GM19035 (cell line): ENCODE results near the gene AKAP17A.
"Not testable (repeated sequence)": the region's sequence is repeated elsewhere in the genome, so short reads cannot be mapped to it uniquely, and the experiment has no call there.

ENCODE experiments used
- ATAC-seq: cut with Tn5 transposase; IDR thresholded peaks from one replicate; pipeline ENCODE4 v1.9.1; 2021; ENCODE audit not compliant: unreplicated experiment

Gene AKAP17A, protein sequence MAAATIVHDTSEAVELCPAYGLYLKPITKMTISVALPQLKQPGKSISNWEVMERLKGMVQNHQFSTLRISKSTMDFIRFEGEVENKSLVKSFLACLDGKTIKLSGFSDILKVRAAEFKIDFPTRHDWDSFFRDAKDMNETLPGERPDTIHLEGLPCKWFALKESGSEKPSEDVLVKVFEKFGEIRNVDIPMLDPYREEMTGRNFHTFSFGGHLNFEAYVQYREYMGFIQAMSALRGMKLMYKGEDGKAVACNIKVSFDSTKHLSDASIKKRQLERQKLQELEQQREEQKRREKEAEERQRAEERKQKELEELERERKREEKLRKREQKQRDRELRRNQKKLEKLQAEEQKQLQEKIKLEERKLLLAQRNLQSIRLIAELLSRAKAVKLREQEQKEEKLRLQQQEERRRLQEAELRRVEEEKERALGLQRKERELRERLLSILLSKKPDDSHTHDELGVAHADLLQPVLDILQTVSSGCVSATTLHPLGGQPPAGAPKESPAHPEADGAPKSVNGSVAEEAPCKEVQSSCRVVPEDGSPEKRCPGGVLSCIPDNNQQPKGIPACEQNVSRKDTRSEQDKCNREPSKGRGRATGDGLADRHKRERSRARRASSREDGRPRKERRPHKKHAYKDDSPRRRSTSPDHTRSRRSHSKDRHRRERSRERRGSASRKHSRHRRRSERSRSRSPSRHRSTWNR

DNA sequence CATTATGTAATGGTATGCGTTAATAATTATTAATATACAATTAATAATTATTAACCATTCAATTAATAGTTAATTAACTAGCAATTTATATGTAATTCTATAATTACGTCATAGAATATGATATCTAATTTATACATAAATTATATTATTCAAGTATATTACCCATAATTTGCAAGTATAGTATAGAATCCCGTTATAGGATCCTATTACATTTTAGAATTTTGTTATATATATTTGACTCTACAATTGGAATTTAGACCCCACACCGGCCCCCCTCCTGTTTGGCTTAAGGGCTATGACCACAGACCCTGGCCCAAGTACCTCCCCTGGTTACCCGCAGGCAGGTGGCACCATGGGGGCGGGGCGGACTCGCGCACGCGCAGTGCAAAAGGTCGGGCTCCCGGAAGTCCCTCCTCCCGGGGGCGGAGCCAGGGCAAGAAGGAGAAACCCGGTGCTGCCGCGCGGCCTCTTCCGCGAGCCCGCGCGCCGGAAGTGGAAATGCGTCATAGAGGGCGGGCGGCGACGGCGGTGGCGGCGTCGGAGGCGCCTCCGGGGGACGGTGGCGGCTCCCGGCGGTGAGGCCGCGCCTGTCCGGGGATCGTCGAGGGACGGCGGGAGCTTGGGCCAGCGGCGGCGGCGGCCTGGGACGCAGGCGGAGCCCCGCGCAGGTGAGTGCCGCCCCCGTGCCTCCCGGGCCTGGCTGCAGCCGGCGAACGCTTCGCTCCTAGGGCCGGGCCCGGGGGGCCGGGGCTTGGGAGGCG is at the start of gene AKAP17A:
AKAP17A (plus strand) TSS at position 503 of the 761 bp plus-strand sequence. CDS start 1,859 bp downstream, outside the sequence.
- peak; percentile 79 for ATAC-seq

DNA sequence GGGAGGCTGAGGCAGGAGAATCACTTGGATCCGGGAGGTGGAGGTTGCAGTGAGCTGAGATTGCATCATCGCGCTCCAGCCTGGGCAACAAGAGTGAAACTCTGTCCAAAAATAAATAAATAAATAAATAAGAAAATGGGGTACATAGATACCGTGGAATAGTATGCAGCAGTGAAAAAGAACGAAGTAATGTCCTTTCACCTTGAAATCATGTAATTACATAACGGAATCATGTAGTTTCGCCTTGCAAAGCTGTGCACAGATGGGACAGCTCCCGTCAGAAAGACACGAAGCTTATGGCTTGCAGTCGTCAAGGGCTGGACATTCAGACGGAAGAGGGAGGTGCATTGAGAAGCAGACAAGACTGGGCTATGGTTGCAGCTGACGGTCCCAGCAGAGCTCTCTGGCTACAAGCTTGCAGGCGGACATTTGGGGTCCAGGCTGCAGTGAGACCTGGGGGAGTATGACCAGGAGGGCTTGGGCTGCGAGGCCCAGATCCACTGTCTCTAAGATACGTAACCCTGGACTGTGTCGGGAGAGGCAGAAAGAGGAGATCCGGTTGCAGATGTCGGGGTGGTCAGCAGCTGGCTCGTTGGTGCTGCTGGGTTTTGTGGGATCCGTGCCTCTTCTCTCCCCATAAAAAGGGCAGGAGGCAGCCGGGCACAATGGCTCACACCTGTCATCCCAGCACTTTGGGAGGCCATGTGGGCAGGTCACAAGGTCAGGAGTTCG is 48.2 kb upstream of the AKAP17A start:
- ATAC-seq = no peak

- ATAC-seq = no peak
Measured at GRCh38 chrX:1545776-1546408, 45.5 kb upstream of the AKAP17A start.

- no peak for ATAC-seq
Measured at GRCh38 chrX:1546691-1547251, 44.6 kb upstream of the AKAP17A start.

DNA sequence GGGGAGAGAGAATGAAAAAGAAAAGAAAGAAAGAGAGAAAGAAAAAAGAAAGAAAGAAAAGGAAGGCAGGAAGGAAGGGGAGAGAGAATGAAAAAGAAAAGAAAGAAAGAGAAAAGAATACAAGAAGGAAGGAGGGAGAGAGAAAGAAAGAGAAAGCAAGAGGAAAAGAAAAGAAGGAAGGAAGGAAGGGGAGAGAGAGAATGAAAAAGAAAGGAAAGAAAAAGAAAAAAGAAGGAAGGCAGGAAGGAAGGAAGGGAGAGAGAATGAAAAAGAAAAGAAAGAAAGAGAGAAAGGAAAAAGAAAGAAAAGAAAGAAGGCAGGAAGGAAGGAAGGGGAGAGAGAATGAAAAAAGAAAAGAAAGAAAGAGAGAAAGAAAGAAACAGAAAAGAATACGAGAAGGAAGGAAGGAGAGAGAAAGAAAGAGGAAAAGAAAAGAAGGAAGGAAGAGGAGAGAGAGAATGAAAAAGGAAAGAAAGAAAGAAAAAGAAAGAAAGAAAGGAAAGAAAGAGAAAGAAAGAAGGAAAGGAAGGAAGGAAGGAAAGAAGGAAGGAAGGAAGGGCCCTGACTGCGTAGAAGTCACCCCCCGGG is 39.4 kb upstream of the AKAP17A start:
- no peak for ATAC-seq

GRCh38 chrX:1554469-1555210 is 36.8 kb upstream of the AKAP17A start:
- ATAC-seq = no peak

DNA sequence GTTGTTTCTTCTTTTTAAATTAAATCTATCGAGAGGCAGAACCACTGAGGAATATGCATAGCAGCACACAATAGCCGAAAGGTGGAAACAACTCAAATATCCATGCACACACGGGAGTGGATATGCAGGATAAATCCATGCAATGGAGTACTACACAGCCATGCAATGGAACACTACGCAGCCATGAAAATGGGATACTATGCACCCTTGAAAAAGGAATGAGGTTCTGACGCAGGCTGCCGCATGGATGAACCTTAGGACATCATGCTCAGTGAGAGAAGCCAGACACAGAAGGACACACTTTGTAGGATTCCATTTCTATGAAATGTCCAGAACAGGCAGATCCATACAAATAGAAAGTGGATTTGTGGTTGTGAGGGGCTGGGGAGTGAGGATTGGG is 36.0 kb upstream of the AKAP17A start:
- ATAC-seq = no peak

DNA sequence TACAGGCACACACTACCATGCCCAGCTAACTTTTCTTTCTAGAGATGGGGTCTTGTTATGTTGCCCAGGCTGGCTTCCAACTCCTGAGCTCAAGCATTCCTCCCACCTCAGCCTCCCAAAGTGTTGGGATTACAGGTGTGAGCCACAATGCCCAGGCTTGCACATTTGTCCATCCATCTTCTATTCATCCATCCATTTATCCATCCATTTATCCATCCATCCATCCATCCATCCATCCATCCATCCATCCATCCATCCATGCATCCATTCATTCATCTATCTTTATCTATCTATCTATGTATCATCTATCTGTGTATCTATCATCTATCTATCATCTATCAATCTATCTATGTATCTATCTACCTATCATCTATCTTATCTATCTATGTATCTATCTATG is 34.0 kb upstream of the AKAP17A start:
- ATAC-seq = not testable (repeated sequence)

DNA sequence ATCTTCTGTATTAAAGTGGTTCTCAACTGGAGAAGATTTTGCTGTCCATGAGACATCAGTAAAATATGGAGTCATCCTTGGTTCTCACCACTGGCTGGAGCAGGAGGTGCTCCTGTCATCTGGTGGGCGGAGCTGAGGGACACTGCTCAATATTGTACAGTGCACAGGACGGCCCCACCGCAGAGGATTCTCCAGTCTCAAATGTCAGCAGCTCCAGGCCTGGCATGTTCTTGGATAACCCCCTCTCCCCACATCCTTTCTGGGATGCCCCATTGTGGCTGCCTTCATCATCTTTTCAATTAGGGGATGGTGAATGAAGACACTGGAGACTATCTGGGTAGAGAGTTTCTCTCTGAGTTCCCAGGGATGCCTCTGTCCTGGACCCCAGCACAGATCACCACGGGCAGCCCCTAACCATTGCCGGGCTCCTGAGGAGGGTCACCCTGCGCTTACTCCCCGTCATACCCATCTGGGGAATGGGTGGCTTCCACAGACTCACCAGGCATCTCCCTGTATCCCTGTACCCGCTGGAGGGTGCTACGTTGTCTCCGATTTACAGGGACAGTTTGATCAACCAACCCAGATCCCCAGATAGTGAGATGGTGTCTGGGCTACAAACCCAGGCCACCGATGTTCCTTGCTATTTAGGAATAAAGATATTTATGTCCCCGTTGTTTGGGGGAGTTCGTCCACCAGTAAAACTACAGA is 32.5 kb upstream of the AKAP17A start:
- no peak for ATAC-seq

GRCh38 chrX:1561164-1561563 is 30.2 kb upstream of the AKAP17A start:
- ATAC-seq = no peak

DNA sequence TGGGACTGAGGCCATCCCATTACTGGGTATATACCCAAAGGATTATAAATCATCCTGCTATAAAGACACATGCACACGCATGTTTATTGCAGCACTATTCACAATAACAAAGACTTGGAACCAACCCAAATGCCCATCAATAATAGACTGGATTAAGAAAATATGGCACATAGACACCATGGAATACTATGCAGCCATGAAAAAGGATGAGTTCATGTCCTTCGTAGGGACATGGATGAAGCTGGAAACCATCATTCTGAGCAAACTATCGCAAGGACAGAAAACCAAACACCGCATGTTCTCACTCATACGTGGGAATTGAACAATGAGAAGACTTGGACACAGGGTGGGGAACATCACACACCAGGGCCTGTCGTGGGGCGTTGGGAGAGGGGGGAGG is 27.3 kb upstream of the AKAP17A start:
- not testable (repeated sequence) for ATAC-seq

GRCh38 chrX:1564750-1565683 is 26.4 kb upstream of the AKAP17A start:
- no peak for ATAC-seq

- ATAC-seq = not testable (repeated sequence)
Measured at GRCh38 chrX:1574181-1574580, 17.2 kb upstream of the AKAP17A start.

- ATAC-seq = no peak
Measured at GRCh38 chrX:1576201-1576992, 15.0 kb upstream of the AKAP17A start.

GRCh38 chrX:1577845-1578244 is 13.6 kb upstream of the AKAP17A start:
- no peak for ATAC-seq

DNA sequence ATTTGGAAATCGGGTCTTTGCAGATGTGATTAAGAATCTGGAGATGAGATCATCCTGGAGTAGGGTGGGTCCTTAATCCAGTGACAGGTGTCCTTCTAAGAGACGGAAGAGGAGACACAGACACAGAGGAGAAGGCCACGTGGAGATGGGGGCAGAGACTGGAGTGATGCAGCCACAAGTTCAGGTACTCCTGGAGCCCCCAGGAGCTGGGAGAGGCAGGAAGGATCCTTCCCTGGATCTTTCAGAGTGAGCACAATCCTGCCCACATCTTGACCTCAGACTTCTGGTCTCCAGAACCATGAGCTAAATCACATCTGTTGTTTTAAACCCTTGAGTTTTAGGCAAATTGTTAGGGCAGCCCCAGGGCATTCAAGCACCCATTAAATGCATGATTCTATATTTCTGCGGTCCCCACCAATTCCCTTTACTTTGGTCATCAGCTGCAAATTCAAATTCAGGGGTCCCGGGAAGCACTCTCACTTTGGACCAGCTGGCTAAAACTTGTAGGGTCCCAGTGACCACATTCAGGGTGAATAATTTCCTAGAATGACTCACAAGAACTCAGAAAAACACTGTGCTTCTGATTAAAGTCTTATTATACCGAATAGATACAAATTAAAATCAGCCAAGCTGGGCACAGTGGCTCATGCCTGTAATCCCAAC is 12.8 kb upstream of the AKAP17A start:
- ATAC-seq = no peak
